GM12891 (cell line): Measurements from ENCODE around the gene PCIF1.

Source experiments
- POLR2A ChIP-seq: IDR thresholded peaks from 2 replicates; pipeline ENCODE4 v1.6.1; 2011; ENCODE audit warnings: low read depth, low read length, control low read depth
- POLR2AphosphoS5 ChIP-seq: IDR thresholded peaks from 2 replicates; pipeline ENCODE4 v1.6.1; 2011; ENCODE audit warnings: low read depth, low read length, control low read depth
- TAF1 ChIP-seq: IDR thresholded peaks from 2 replicates; pipeline ENCODE4 v1.6.1; 2011; ENCODE audit warnings: low read depth, low read length, control low read depth

- TF ChIP-seq POLR2AphosphoS5 (no peak), POLR2A (no peak), TAF1 (no peak)
Measured at GRCh38 chr20:45899046-45899835, 35.2 kb upstream of the PCIF1 start.
